Natural killer cell (primary cell): ENCODE data around the gene MAD1L1. TPM values are rescaled to one million over a fixed set of nuclear protein-coding genes. Genes with fewer than 3 reads are reported as not detected.

Source experiments
- ATAC-seq, 3 donors: fragments of 150-1000 bp in 2 of 3; fragments of 200-7000 bp in 1 of 3; cut with Tn5 transposase; 1 replicate in 1 of 3; 2 replicates in 2 of 3; pipeline ENCODE4 v1.10.0; 2021; ENCODE audit warnings: mild to moderate bottlenecking in 2 of 3, moderate library complexity in 2 of 3
- DNase-seq, 2 donors: peaks; one replicate each; pipeline versions ENCODE4 v3.0.0 to v3.0.0-alpha.2; 2013 to 2021; ENCODE audit warnings: mixed read lengths in 1 of 2
- H3K27ac ChIP-seq: one replicate; pipeline ENCODE4 v1.5.1; 2013; ENCODE audit warnings: mild to moderate bottlenecking, low read length
- H3K27me3 ChIP-seq: one replicate; pipeline ENCODE4 v1.6.1; 2013; ENCODE audit warnings: low read length; ENCODE audit not compliant: control insufficient read depth, insufficient read depth
- H3K36me3 ChIP-seq: one replicate; pipeline ENCODE4 v1.6.1; 2013; ENCODE audit warnings: low read length; ENCODE audit not compliant: control insufficient read depth, insufficient read depth
- H3K4me1 ChIP-seq: one replicate; pipeline ENCODE4 v1.6.1; 2013; ENCODE audit warnings: low read length; ENCODE audit not compliant: control insufficient read depth, insufficient read depth
- H3K4me3 ChIP-seq: one replicate; pipeline ENCODE4 v1.5.1; 2013; ENCODE audit warnings: low read length
- H3K9me3 ChIP-seq: one replicate; pipeline ENCODE4 v1.6.1; 2013; ENCODE audit warnings: low read length; ENCODE audit not compliant: control insufficient read depth, insufficient read depth
- H3K27ac Mint-ChIP-seq, 2 donors: one replicate each; pipeline ENCODE4 v1.8.0; 2022; ENCODE audit warnings: mild to moderate bottlenecking in 2 of 2, mixed read lengths in 2 of 2, moderate library complexity in 1 of 2
- H3K27me3 Mint-ChIP-seq, 2 donors: one replicate each; pipeline ENCODE4 v1.8.0; 2022; ENCODE audit warnings: low read depth in 2 of 2, mixed read lengths in 2 of 2
- H3K36me3 Mint-ChIP-seq: one replicate; pipeline ENCODE4 v1.8.0; 2022; ENCODE audit warnings: mixed read lengths
- H3K4me1 Mint-ChIP-seq, 2 donors: one replicate each; pipeline ENCODE4 v1.8.0; 2022; ENCODE audit warnings: mixed read lengths in 2 of 2
- H3K4me3 Mint-ChIP-seq: one replicate; pipeline ENCODE4 v1.8.0; 2022; ENCODE audit warnings: mild to moderate bottlenecking, moderate library complexity, mixed read lengths
- H3K9me3 Mint-ChIP-seq, 2 donors: one replicate each; pipeline ENCODE4 v1.8.0; 2022; ENCODE audit warnings: mixed read lengths in 2 of 2
- WGBS: methylation state at CpG from one replicate; pipeline ENCODE4 v1.1.7; 2013; ENCODE audit warnings: missing lambda C conversion rate; ENCODE audit not compliant: insufficient coverage; 5-methylcytosine and 5-hydroxymethylcytosine counted together
- intact Hi-C: fragments of 100-400 bp; cut with micrococcal nuclease; formaldehyde crosslinking; loops from one replicate; pipeline ENCODE4 v1.14.2; 2022
- total RNA-seq, 4 donors: library from RNA; stranded (reverse); fragments of 120-200 nt in 1 of 4; gene quantifications; one replicate each; pipeline versions ENCODE4 v1.2.3 to v1.2.4, GENCODE V29; 2013 to 2022
- TF ChIP-seq, protein P1 (sequence below): fragments of 200-600 bp; IDR thresholded peaks from one replicate; pipeline ENCODE4 v1.8.0; 2022; ENCODE audit warnings: antibody characterized with exemption

The MAD1L1 gene
- total RNA-seq, 3 donors from 2014 or later (not counting 1 experiment from before 2014, with no cell fraction given), result 53.6 to 81.2 (median 77.4) TPM

DNA sequence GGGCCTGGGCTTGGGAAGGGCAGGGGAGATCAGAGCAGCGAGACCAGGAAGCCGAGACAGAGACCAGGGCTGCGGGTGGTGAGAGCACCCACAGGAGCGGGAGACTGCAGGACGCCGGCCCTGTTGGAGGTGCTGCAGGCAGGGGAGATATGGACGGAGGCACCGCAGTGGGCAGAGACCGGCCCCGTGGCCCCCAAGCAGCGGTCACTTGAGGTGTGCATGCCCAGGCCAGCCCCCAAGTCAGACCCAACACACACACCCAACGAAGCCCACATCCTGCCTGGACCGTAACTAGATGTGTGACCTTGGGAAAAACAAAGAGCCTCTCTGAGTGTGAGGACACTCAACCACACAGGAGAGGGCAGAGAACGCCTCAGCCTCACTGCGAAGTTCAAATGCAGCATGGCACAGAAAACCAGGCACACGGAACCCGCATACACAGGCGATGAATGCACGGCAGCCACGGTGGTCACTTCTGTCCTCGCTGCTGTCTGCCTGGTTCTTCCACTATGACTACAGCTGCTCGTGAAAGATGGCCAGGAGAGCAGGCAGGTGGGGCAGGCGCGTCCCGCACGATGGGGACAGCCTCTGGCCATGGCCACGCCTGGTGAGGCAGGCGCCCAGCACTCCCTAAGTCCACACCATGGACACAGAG lies 214.7 kb downstream of the MAD1L1 start:
- ATAC-seq, result no peak
- TF ChIP-seq, protein P1, sequence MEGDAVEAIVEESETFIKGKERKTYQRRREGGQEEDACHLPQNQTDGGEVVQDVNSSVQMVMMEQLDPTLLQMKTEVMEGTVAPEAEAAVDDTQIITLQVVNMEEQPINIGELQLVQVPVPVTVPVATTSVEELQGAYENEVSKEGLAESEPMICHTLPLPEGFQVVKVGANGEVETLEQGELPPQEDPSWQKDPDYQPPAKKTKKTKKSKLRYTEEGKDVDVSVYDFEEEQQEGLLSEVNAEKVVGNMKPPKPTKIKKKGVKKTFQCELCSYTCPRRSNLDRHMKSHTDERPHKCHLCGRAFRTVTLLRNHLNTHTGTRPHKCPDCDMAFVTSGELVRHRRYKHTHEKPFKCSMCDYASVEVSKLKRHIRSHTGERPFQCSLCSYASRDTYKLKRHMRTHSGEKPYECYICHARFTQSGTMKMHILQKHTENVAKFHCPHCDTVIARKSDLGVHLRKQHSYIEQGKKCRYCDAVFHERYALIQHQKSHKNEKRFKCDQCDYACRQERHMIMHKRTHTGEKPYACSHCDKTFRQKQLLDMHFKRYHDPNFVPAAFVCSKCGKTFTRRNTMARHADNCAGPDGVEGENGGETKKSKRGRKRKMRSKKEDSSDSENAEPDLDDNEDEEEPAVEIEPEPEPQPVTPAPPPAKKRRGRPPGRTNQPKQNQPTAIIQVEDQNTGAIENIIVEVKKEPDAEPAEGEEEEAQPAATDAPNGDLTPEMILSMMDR, result no peak
- DNase-seq, result no peak
- Mint-ChIP-seq H3K27me3 (peaks cover 0 to 2% of the 10 kb centered on the region in 2 donors), H3K4me1 (peaks cover 34 to 49% of the 10 kb centered on the region in 2 donors), H3K9me3 (no peaks in the 10 kb centered on the region), H3K27ac (peak overlapping the region in 1 of 2 donors; percentile 92), H3K36me3 (no peaks in the 10 kb centered on the region), H3K4me3 (no peak overlapping the region)
- no peaks in the 10 kb centered on the region for H3K9me3 ChIP-seq
- H3K27ac ChIP-seq, result no peak overlapping the region
- 78% methylated on average over 28 of the region's 28 CpGs for WGBS
- H3K4me1 ChIP-seq, result peaks cover 29% of the 10 kb centered on the region
- H3K4me3 ChIP-seq, result no peak overlapping the region
- H3K36me3 ChIP-seq, result no peaks in the 10 kb centered on the region
- H3K27me3 ChIP-seq, result no peaks in the 10 kb centered on the region
- intact Hi-C loops, result no loop called here

DNA sequence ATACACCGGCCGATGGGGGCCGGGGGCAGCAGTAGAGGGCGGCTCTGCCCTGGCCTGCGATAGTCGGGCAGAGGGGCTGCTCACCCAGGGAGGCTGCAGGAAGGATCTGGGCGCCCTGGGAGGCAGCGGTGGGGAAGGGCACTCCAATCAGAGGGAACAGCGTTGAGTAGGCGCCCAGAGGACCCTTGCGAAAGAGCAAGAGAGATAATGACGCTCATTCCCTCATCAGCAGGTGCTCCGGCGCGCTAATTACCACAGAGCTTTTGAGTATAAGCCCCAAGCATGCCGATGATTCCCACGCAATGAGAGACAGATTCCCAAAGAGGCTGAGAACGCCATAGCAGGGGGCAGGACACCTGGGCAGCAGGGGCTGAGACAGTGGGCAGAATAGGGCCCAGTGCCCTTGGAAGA lies 215.3 kb downstream of the MAD1L1 start:
- no peaks in the 10 kb centered on the region for H3K36me3 ChIP-seq
- H3K27ac ChIP-seq, result no peak overlapping the region

DNA sequence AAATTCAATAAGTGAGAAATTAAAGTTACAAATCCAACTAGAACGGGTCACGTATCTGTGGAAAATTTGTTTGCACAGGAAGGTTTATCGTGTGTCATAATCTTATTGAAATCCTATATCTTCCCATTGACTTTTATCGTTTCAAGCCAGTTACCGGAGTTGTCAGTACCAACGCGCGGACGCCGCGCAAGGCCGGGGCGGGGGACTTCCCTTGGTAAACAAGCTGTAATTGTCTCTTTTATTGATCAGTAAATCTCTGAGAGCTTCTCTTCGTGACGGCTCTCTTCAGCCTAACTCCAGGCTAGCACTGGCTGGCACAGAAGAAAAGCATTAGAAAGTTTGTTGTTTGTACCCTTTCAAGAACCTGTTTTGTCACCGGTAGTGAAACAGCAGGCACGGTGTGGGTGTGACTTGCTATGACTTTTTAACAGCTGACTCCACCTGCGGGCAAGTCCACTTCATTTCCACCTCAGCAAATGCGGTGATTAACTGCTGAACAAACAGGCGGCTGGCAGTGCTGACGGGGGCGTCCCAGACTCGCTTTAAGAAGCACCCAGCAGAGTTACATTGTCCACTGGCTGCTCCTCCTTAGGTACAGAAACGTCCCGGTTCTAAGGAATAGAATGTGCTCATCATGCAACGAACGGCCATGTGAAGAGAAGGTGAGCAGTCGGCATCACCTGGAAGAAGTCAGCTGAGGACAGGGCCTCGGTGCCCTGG lies 215.8 kb downstream of the MAD1L1 start:
- Mint-ChIP-seq H3K36me3 (no peaks in the 10 kb centered on the region), H3K27ac (peak overlapping the region in 1 of 2 donors; percentile 92), H3K9me3 (no peaks in the 10 kb centered on the region), H3K4me3 (peak overlapping the region; percentile 4), H3K27me3 (peaks cover 0 to 6% of the 10 kb centered on the region in 2 donors), H3K4me1 (peaks cover 37 to 52% of the 10 kb centered on the region in 2 donors)
- Histone ChIP-seq H3K27ac (no peak overlapping the region), H3K36me3 (no peaks in the 10 kb centered on the region), H3K27me3 (no peaks in the 10 kb centered on the region), H3K4me3 (no peak overlapping the region), H3K9me3 (no peaks in the 10 kb centered on the region), H3K4me1 (peaks cover 29% of the 10 kb centered on the region)
- intact Hi-C loops, result no loop called here
- DNase-seq, result no peak
- TF ChIP-seq, protein P1, result no peak
- no peak for ATAC-seq
- 94% methylated on average over 29 of the region's 29 CpGs for WGBS

More for the DNA sequence above, 215.3 kb downstream of the MAD1L1 start:
- WGBS, result 95% methylated on average over 18 of the region's 18 CpGs
- intact Hi-C loops, result no loop called here
- Histone ChIP-seq H3K4me1 (peaks cover 29% of the 10 kb centered on the region), H3K4me3 (no peak overlapping the region), H3K9me3 (no peaks in the 10 kb centered on the region), H3K27me3 (no peaks in the 10 kb centered on the region)
- Mint-ChIP-seq H3K27me3 (peaks cover 0 to 6% of the 10 kb centered on the region in 2 donors), H3K36me3 (no peaks in the 10 kb centered on the region), H3K4me1 (peaks cover 37 to 52% of the 10 kb centered on the region in 2 donors), H3K9me3 (no peaks in the 10 kb centered on the region), H3K4me3 (no peak overlapping the region), H3K27ac (peak overlapping the region in 1 of 2 donors; percentile 92)
- DNase-seq (no peak), ATAC-seq (no peak)
- TF ChIP-seq, protein P1, result no peak
